Measurements from ENCODE around the gene SUCLG2. TPM values are rescaled to one million over a fixed set of nuclear protein-coding genes. Genes with fewer than 3 reads are reported as not detected.

SUCLG2 gene
- total and polyA plus RNA-seq, 10 of the 15 experiments (the other 5 are each of a cell fraction or from before 2014, with no cell fraction given): 17.8 to 50.9 (median 37.2) TPM

- TF ChIP-seq FOXK2 (IDR thresholded peaks at IDR 0.05): no peak
- TF ChIP-seq NFXL1 (IDR thresholded peaks at IDR 0.05; ENCODE audit: borderline replicate concordance): no peak
- TF ChIP-seq ZBED1 (IDR thresholded peaks at IDR 0.05; ENCODE audit: borderline replicate concordance): no peak
- no peak for TF ChIP-seq RCOR1 (conservative IDR thresholded peaks at IDR 0.05; ENCODE audit: low read depth, low read length)
- no peak for TF ChIP-seq DPF2 (IDR thresholded peaks at IDR 0.05)
- no peak for TF ChIP-seq ZNF592 (IDR thresholded peaks at IDR 0.05)
- TF ChIP-seq CHD1 (IDR thresholded peaks at IDR 0.05; ENCODE audit: low read depth, low read length): no peak
- TF ChIP-seq GABPA (IDR thresholded peaks at IDR 0.05; ENCODE audit: low read depth): 0 out of 2 replicates have a peak, but pooled peaks have one; percentile 9
- no peak for TF ChIP-seq PBX3 (IDR thresholded peaks at IDR 0.05; ENCODE audit: insufficient replicate concordance, low read depth, low read length)
- no peak for TF ChIP-seq SRF (IDR thresholded peaks at IDR 0.05; ENCODE audit: low read depth in 2 of 2, low read length in 2 of 2)
- no peak for TF ChIP-seq STAT3 (IDR thresholded peaks at IDR 0.05; ENCODE audit: low read depth, low read length)
- TF ChIP-seq IKZF1 (conservative IDR thresholded peaks at IDR 0.05): no peak; the same call in 1 of the 2 replicates
- TF ChIP-seq LARP7 (IDR thresholded peaks at IDR 0.05): no peak
- TF ChIP-seq NFYA (IDR thresholded peaks at IDR 0.05; ENCODE audit: borderline replicate concordance, low read depth, low read length): no peak
- TF ChIP-seq ZNF207 (IDR thresholded peaks at IDR 0.05; ENCODE audit: borderline replicate concordance): no peak
- no peak for TF ChIP-seq POLR2A (IDR thresholded peaks at IDR 0.05; ENCODE audit: low read depth, low read length)
- TF ChIP-seq SIX5 (IDR thresholded peaks at IDR 0.05; ENCODE audit: low read depth, low read length, severe bottlenecking): no peak
- no peak for TF ChIP-seq KLF5 (IDR thresholded peaks at IDR 0.05; ENCODE audit: partially characterized antibody)
- no peak for TF ChIP-seq RELB (IDR thresholded peaks at IDR 0.05; ENCODE audit: low read depth)
- no peak for TF ChIP-seq SKIL (IDR thresholded peaks at IDR 0.05; ENCODE audit: low read depth, poor library complexity, severe bottlenecking)
- 0 out of 2 replicates have a peak, but pooled peaks have one; percentile 18 for TF ChIP-seq ZNF217 (IDR thresholded peaks at IDR 0.05)
- TF ChIP-seq ZNF24 (IDR thresholded peaks at IDR 0.05): no peak
These were observed 850 bp downstream of the SUCLG2 start (continued) for GRCh38 chr3:67653425-67654098.
